K562 (cell line): Measurements from ENCODE around the gene CENPO. TPM values are rescaled to one million over a fixed set of nuclear protein-coding genes. Genes with fewer than 3 reads are reported as not detected.

Experiments used
- ATAC-seq: fragments of 200-7000 bp; cut with Tn5 transposase; 3 replicates; pipeline ENCODE4 v1.9.1; 2020; ENCODE audit warnings: moderate library complexity
- BruUV-seq: library from RNA; stranded (reverse); fragments of 400-500 nt; replicated peaks from 2 replicates; lab custom pipeline; 2021; lab: Mats Ljungman, UMichigan
- CTCF ChIA-PET: fragments of 300-600 bp; formaldehyde crosslinking; extraction: SDS; loops from one replicate; lab custom pipeline; 2021; ENCODE audit warnings: low intra/inter-chr PET ratio; lab: Yijun Ruan, JAX
- POLR2A ChIA-PET: fragments of 300-600, 350-650 bp; sonication (Branson Sonifier 250); formaldehyde crosslinking; extraction: SDS; loops from one replicate; lab custom pipeline; 2021; ENCODE audit warnings: antibody characterized with exemption, inconsistent platforms; lab: Yijun Ruan, JAX
- DNase-seq, 4 experiments: peaks; one replicate each; pipeline versions ENCODE4 v3.0.0 to v3.0.0-alpha.2; 2011 to 2018; ENCODE audit warnings: low spot score in 3 of 4, mixed read lengths in 3 of 4; ENCODE audit errors: extremely low read depth in 1 of 4
- FAIRE-seq: peaks from 2 replicates; lab custom pipeline; 2011; peaks lifted over from hg19 to GRCh38; lab: Jason Lieb, UNC
- H2AFZ ChIP-seq: 2 replicates; pipeline ENCODE4 v1.6.0; 2011; ENCODE audit warnings: low read depth, low read length, control low read depth, inconsistent platforms
- H3K27ac ChIP-seq: fragments of 200-600 bp; 3 replicates; pipeline ENCODE4 v1.8.0; 2011; ENCODE audit warnings: low read depth, mild to moderate bottlenecking, control low read depth, inconsistent platforms, low read length, moderate library complexity, mixed read lengths; ENCODE audit errors: extremely low read depth
- H3K27me3 ChIP-seq, 2 experiments: fragments of 300-600 bp in 1 of 2; 2 replicates in 1 of 2; 3 replicates in 1 of 2; pipeline versions ENCODE4 v1.6.0 to v1.8.0; 2011; ENCODE audit warnings: inconsistent platforms in 2 of 2, low read length in 2 of 2, mild to moderate bottlenecking in 1 of 2, mixed read lengths in 1 of 2, moderate library complexity in 1 of 2; ENCODE audit not compliant: control insufficient read depth in 2 of 2, insufficient read depth in 2 of 2
- H3K36me3 ChIP-seq: fragments of 300-600 bp; 3 replicates; pipeline ENCODE4 v1.8.0; 2011; ENCODE audit warnings: mild to moderate bottlenecking, low read length, inconsistent platforms; ENCODE audit not compliant: control insufficient read depth, insufficient read depth
- H3K4me1 ChIP-seq, 2 experiments: fragments of 200-600 bp in 1 of 2; replicated peaks in 1 of 2; 2 replicates in 1 of 2; 3 replicates in 1 of 2; pipeline versions ENCODE4 v1.5.1 to v1.8.0; 2011; ENCODE audit warnings: inconsistent platforms in 2 of 2, low read length in 2 of 2, mild to moderate bottlenecking in 1 of 2, mixed read lengths in 1 of 2, moderate library complexity in 1 of 2; ENCODE audit not compliant: control insufficient read depth in 2 of 2, insufficient read depth in 2 of 2
- H3K4me2 ChIP-seq: 2 replicates; pipeline ENCODE4 v1.6.1; 2011; ENCODE audit warnings: low read length, control low read depth, inconsistent platforms, mixed read lengths; ENCODE audit not compliant: insufficient read depth
- H3K4me3 ChIP-seq: fragments of 200-600 bp; sonication (generic), shearing (Covaris generic); 2 replicates; pipeline ENCODE4 v1.5.1; 2016; ENCODE audit warnings: control low read depth, inconsistent platforms
- H3K79me2 ChIP-seq: fragments of 200-600 bp; 3 replicates; pipeline ENCODE4 v1.8.0; 2011; ENCODE audit warnings: low read length, inconsistent platforms; ENCODE audit not compliant: control insufficient read depth, insufficient read depth
- H3K9ac ChIP-seq, 2 experiments: 2 replicates each; pipeline versions ENCODE4 v1.6.0 to v1.6.1; 2011; ENCODE audit warnings: low read depth in 2 of 2, low read length in 2 of 2, control low read depth in 1 of 2, inconsistent platforms in 1 of 2, mild to moderate bottlenecking in 1 of 2, mixed read lengths in 1 of 2; ENCODE audit not compliant: insufficient read depth in 1 of 2
- H3K9me1 ChIP-seq: one replicate; pipeline ENCODE4 v1.6.0; 2011; ENCODE audit warnings: inconsistent platforms, mild to moderate bottlenecking, low read length, moderate library complexity; ENCODE audit not compliant: control insufficient read depth, insufficient read depth
- H3K9me3 ChIP-seq: replicated peaks from 2 replicates; pipeline ENCODE4 v1.5.1; 2011; ENCODE audit warnings: low read depth, low read length, inconsistent platforms; ENCODE audit not compliant: control insufficient read depth, insufficient read depth
- H4K20me1 ChIP-seq: replicated peaks from 2 replicates; pipeline ENCODE4 v1.6.1; 2011; ENCODE audit warnings: low read length, inconsistent platforms, mixed read lengths; ENCODE audit not compliant: control insufficient read depth, insufficient read depth
- FIP1L1 ChIP-seq: fragments of 200-400 bp; formaldehyde crosslinking; IDR thresholded peaks from 2 replicates; pipeline ENCODE4 v1.6.1; 2018; ENCODE audit warnings: mild to moderate bottlenecking, low read depth, low read length; ENCODE audit not compliant: poor library complexity, severe bottlenecking
- NR2C2 ChIP-seq, 2 experiments: fragments of 200-800 bp in 1 of 2; sonication (Bioruptor generic) in 1 of 2; sonication (generic) in 1 of 2; formaldehyde crosslinking in 1 of 2; IDR thresholded peaks; 2 replicates each; pipeline versions ENCODE4 v1.6.1 to v1.8.0; 2016 to 2022; ENCODE audit warnings: mild to moderate bottlenecking in 1 of 2, missing compliant biosample characterization in 1 of 2, missing genetic modification characterization in 1 of 2, missing genetic modification reagents in 1 of 2
- PHB2 ChIP-seq: fragments of 450-650 bp; IDR thresholded peaks from 2 replicates; pipeline ENCODE4 v1.6.1; 2017; ENCODE audit warnings: low read depth
- POLR2G ChIP-seq: fragments of 200-400 bp; formaldehyde crosslinking; IDR thresholded peaks from 2 replicates; pipeline ENCODE4 v1.6.1; 2017; ENCODE audit warnings: low read depth, mild to moderate bottlenecking, antibody characterized with exemption, low read length, moderate library complexity
- SOX6 ChIP-seq: fragments of 450-650 bp; IDR thresholded peaks from 2 replicates; pipeline ENCODE4 v1.6.1; 2014; ENCODE audit warnings: mild to moderate bottlenecking
- STAT5B ChIP-seq: fragments of 250-450 bp; sonication (Bioruptor Pico); IDR thresholded peaks from 2 replicates; pipeline ENCODE4 v1.8.0; 2021; ENCODE audit warnings: mild to moderate bottlenecking, inconsistent platforms
- XRCC3 ChIP-seq: fragments of 450-650 bp; IDR thresholded peaks from 2 replicates; pipeline ENCODE4 v1.6.1; 2017; ENCODE audit warnings: mild to moderate bottlenecking, moderate library complexity
- ZFPM2 ChIP-seq: fragments of 250-450 bp; sonication (Bioruptor Pico); IDR thresholded peaks from 2 replicates; pipeline ENCODE4 v1.5.1; 2022; ENCODE audit warnings: mild to moderate bottlenecking
- WGBS: fragments of 100-300 bp; shearing (Covaris generic); methylation state at CpG from one replicate; pipeline ENCODE4 v1.1.6; 2016; ENCODE audit warnings: low coverage, mixed read lengths; ENCODE audit not compliant: insufficient coverage; ENCODE audit errors: missing lambda C conversion rate; 5-methylcytosine and 5-hydroxymethylcytosine counted together
- in situ Hi-C: fragments of 300-500 bp; cut with MboI; formaldehyde crosslinking; loops from 4 replicates; pipeline ENCODE4 v1.15.0; 2018; ENCODE audit warnings: inconsistent platforms, mixed read lengths
- intact Hi-C: fragments of 100-400 bp; cut with micrococcal nuclease; formaldehyde crosslinking; loops from 2 replicates; pipeline ENCODE4 v1.14.2; 2022
- polyA plus RNA-seq, 8 experiments: library from polyadenylated mRNA; depleted of rRNA in 4 of 8; stranded (reverse) in 5 of 8; unstranded in 3 of 8; fragments of >200 nt; fragmentation: Nextera tagmentation in 2 of 8; fragmentation: Illumina TruSeq in 1 of 8; extraction: Ambion mirVana in 2 of 8; extraction: Trizol in 1 of 8; gene quantifications; 2 replicates each; pipeline versions ENCODE4 v1.2.1 to v1.2.3, GENCODE V29; 2011 to 2014; ENCODE audit warnings: inconsistent platforms in 1 of 8, missing spikeins in 1 of 8
- total RNA-seq, 7 experiments: library from RNA; depleted of rRNA in 6 of 7; stranded (reverse); fragments of >200 nt in 6 of 7; fragmentation: Illumina TruSeq in 2 of 7; extraction: Trizol in 2 of 7; gene quantifications; 2 replicates each; pipeline versions ENCODE4 v1.2.1 to v1.2.3, GENCODE V29; 2011 to 2021; ENCODE audit warnings: low replicate concordance in 1 of 7
- TF ChIP-seq, protein P1 (sequence below): fragments of 450-650 bp; IDR thresholded peaks from 2 replicates; pipeline ENCODE4 v1.6.1; 2017; ENCODE audit warnings: mild to moderate bottlenecking, moderate library complexity
- TF ChIP-seq, protein P2 (sequence below): sonication (generic); formaldehyde crosslinking; IDR thresholded peaks from 2 replicates; pipeline ENCODE4 v1.8.1; 2023; ENCODE audit warnings: mild to moderate bottlenecking, missing genetic modification reagents
- TF ChIP-seq, protein P3 (sequence below): fragments of 450-650 bp; IDR thresholded peaks from 2 replicates; pipeline ENCODE4 v1.6.1; 2018; ENCODE audit not compliant: partially characterized antibody
- TF ChIP-seq, protein P4 (sequence below): sonication (generic); formaldehyde crosslinking; IDR thresholded peaks from 2 replicates; pipeline ENCODE4 v1.8.0; 2022; ENCODE audit warnings: mild to moderate bottlenecking, low read depth, missing genetic modification reagents

CENPO gene
- total and polyA plus RNA-seq, 9 of the 15 experiments (the other 6 are each of a cell fraction or from before 2014, with no cell fraction given) = 30.6 to 59.4 (median 38.9) TPM

DNA sequence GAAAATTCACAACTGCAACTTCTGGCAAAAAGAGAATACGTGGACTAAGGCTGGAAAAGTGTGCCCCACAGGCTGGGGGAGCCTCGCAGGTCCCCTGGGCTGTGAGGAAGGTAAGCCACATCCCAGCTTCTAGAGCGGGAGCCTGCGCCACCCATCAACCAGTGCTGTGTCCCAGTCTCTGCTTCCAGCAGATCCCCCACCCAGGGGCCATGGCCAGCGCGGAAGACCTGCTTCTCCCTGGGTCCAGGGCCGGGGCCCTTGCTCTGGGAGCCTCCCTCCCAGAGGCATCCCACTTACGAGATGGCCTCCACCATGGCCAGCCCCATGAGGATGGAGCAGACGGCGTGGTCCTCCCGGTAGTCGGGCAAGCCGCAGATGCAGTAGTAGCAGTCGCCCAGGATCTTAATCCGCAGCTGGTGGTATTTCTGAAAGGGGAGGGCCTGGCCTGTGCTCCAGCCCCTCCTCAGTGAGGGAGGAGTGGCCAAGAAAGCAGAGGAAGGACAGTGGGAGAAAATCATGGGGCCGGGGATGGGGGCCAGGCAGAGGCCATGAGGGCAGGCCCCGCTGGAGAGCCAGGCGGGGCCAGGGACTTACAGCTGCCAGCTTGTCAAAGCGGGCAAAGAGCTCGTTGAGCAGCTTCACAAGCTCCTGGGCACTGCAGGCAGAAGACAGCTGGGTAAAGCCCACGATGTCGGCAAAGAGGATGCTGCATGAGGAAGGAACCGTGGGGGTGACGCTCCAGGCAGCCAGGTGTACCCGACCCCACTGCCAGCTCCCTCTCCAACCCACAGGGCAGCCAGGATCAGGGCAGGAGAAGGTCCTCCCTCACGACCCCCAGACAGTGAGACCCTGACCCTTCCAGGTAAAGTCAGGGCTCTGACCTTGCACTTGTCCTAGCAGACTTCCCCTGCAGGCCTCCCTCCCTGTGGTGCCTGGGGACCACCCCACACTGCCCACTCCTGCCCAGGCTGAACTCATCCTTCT lies 48.0 kb downstream of the CENPO start:
- Histone ChIP-seq H3K36me3 (peaks cover 54% of the 10 kb centered on the region; the same call in 2 of the 3 replicates), H3K27ac (no peak overlapping the region), H3K9me1 (no peaks in the 10 kb centered on the region), H3K4me3 (no peak overlapping the region), H3K9ac (0 out of 4 replicates have a peak overlapping the region, but pooled peaks of 1 of the 2 experiments have one; percentile 35), H3K4me2 (no peak overlapping the region), H2AFZ (no peak overlapping the region), H3K4me1 (peaks cover 0 to 6% of the 10 kb centered on the region in 2 experiments; a peak in 2 of 5 replicates), H3K27me3 (no peaks in the 10 kb centered on the region), H4K20me1 (no peaks in the 10 kb centered on the region), H3K79me2 (no peaks in the 10 kb centered on the region), H3K9me3 (no peaks in the 10 kb centered on the region)
- no peak for DNase-seq
- in situ Hi-C loops = no loop called here
- no peak for FAIRE-seq
- intact Hi-C loops = no loop called here
- no peak for ATAC-seq
- ChIA-PET POLR2A (interaction anchor here (0.6 kb wide), 1 partner anchor 848 kb away, joined by 3 read pairs; no protein-coding TSS in a partner anchor), CTCF (interaction anchor here (0.6 kb wide), 1 partner anchor 1147 kb away, joined by 3 read pairs; no protein-coding TSS in a partner anchor)
- no TSS peak for BruUV-seq
- 82% methylated on average over 20 of the region's 26 CpGs for WGBS
- TF ChIP-seq, protein P1, sequence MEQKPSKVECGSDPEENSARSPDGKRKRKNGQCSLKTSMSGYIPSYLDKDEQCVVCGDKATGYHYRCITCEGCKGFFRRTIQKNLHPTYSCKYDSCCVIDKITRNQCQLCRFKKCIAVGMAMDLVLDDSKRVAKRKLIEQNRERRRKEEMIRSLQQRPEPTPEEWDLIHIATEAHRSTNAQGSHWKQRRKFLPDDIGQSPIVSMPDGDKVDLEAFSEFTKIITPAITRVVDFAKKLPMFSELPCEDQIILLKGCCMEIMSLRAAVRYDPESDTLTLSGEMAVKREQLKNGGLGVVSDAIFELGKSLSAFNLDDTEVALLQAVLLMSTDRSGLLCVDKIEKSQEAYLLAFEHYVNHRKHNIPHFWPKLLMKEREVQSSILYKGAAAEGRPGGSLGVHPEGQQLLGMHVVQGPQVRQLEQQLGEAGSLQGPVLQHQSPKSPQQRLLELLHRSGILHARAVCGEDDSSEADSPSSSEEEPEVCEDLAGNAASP = no peak
- TF ChIP-seq XRCC3 = no peak
- TF ChIP-seq POLR2G = no peak
- no peak for TF ChIP-seq ZFPM2 (CRISPR knock-in tag)
- no peak for TF ChIP-seq PHB2
- TF ChIP-seq SOX6 = no peak
- TF ChIP-seq, protein P2, sequence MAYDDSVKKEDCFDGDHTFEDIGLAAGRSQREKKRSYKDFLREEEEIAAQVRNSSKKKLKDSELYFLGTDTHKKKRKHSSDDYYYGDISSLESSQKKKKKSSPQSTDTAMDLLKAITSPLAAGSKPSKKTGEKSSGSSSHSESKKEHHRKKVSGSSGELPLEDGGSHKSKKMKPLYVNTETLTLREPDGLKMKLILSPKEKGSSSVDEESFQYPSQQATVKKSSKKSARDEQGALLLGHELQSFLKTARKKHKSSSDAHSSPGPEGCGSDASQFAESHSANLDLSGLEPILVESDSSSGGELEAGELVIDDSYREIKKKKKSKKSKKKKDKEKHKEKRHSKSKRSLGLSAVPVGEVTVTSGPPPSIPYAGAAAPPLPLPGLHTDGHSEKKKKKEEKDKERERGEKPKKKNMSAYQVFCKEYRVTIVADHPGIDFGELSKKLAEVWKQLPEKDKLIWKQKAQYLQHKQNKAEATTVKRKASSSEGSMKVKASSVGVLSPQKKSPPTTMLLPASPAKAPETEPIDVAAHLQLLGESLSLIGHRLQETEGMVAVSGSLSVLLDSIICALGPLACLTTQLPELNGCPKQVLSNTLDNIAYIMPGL (CRISPR knock-in tag) = no peak
- no peak for TF ChIP-seq STAT5B
- TF ChIP-seq NR2C2 (CRISPR knock-in tag; IDR thresholded peaks at IDR 0.05) = no peak
- TF ChIP-seq NR2C2 (tag; IDR thresholded peaks at IDR 0.05) = no peak
- TF ChIP-seq, protein P3, sequence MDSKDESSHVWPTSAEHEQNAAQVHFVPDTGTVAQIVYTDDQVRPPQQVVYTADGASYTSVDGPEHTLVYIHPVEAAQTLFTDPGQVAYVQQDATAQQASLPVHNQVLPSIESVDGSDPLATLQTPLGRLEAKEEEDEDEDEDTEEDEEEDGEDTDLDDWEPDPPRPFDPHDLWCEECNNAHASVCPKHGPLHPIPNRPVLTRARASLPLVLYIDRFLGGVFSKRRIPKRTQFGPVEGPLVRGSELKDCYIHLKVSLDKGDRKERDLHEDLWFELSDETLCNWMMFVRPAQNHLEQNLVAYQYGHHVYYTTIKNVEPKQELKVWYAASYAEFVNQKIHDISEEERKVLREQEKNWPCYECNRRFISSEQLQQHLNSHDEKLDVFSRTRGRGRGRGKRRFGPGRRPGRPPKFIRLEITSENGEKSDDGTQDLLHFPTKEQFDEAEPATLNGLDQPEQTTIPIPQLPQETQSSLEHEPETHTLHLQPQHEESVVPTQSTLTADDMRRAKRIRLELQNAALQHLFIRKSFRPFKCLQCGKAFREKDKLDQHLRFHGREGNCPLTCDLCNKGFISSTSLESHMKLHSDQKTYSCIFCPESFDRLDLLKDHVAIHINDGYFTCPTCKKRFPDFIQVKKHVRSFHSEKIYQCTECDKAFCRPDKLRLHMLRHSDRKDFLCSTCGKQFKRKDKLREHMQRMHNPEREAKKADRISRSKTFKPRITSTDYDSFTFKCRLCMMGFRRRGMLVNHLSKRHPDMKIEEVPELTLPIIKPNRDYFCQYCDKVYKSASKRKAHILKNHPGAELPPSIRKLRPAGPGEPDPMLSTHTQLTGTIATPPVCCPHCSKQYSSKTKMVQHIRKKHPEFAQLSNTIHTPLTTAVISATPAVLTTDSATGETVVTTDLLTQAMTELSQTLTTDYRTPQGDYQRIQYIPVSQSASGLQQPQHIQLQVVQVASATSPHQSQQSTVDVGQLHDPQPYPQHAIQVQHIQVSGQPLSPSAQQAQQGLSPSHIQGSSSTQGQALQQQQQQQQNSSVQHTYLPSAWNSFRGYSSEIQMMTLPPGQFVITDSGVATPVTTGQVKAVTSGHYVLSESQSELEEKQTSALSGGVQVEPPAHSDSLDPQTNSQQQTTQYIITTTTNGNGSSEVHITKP = no peak
- TF ChIP-seq, protein P4, sequence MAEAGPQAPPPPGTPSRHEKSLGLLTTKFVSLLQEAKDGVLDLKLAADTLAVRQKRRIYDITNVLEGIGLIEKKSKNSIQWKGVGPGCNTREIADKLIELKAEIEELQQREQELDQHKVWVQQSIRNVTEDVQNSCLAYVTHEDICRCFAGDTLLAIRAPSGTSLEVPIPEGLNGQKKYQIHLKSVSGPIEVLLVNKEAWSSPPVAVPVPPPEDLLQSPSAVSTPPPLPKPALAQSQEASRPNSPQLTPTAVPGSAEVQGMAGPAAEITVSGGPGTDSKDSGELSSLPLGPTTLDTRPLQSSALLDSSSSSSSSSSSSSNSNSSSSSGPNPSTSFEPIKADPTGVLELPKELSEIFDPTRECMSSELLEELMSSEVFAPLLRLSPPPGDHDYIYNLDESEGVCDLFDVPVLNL (CRISPR knock-in tag) = no peak
- TF ChIP-seq FIP1L1 = no peak
